GM18511 (cell line): Measurements from ENCODE around the gene TAC4.
"Not testable (repeated sequence)": the region's sequence is repeated elsewhere in the genome, so short reads cannot be mapped to it uniquely, and the experiment has no call there.

Experiments used
- ATAC-seq: cut with Tn5 transposase; IDR thresholded peaks from one replicate; pipeline ENCODE4 v1.9.1; 2021; ENCODE audit warnings: mild to moderate bottlenecking, moderate library complexity; ENCODE audit not compliant: unreplicated experiment

Gene TAC4

GRCh38 chr17:49843774-49844350, 4.0 kb downstream of the TAC4 start:
- no peak for ATAC-seq

GRCh38 chr17:49842846-49843245, 5.0 kb downstream of the TAC4 start:
- ATAC-seq: no peak

GRCh38 chr17:49842371-49842770, 5.5 kb downstream of the TAC4 start:
- no peak for ATAC-seq

GRCh38 chr17:49841548-49841947, 6.3 kb downstream of the TAC4 start:
- no peak for ATAC-seq

- ATAC-seq: no peak
Measured at GRCh38 chr17:49839455-49839854, 8.4 kb downstream of the TAC4 start.

- ATAC-seq: no peak
Measured at GRCh38 chr17:49836111-49837030, 11.5 kb downstream of the TAC4 start.

GRCh38 chr17:49835472-49835871, 12.4 kb downstream of the TAC4 start:
- ATAC-seq: no peak

- ATAC-seq: no peak
Measured at GRCh38 chr17:49834118-49834743, 13.6 kb downstream of the TAC4 start.

- ATAC-seq: no peak
Measured at GRCh38 chr17:49832840-49833599, 14.8 kb downstream of the TAC4 start.

GRCh38 chr17:49830605-49831004, 17.3 kb downstream of the TAC4 start:
- no peak for ATAC-seq

- ATAC-seq: no peak
Measured at GRCh38 chr17:49829026-49829425, 18.8 kb downstream of the TAC4 start.

- ATAC-seq: not testable (repeated sequence)
Measured at GRCh38 chr17:49828325-49828724, 19.5 kb downstream of the TAC4 start.

- no peak for ATAC-seq
Measured at GRCh38 chr17:49825645-49826044, 22.2 kb downstream of the TAC4 start.

GRCh38 chr17:49823614-49824013, 24.3 kb downstream of the TAC4 start:
- no peak for ATAC-seq

GRCh38 chr17:49822829-49823228, 25.0 kb downstream of the TAC4 start:
- ATAC-seq: no peak

- ATAC-seq: no peak
Measured at GRCh38 chr17:49821916-49822315, 26.0 kb downstream of the TAC4 start.

GRCh38 chr17:49821466-49821865, 26.4 kb downstream of the TAC4 start:
- ATAC-seq: no peak

GRCh38 chr17:49820773-49821172, 27.1 kb downstream of the TAC4 start:
- ATAC-seq: no peak

GRCh38 chr17:49819651-49820050, 28.2 kb downstream of the TAC4 start:
- ATAC-seq: no peak

GRCh38 chr17:49819138-49819537, 28.7 kb downstream of the TAC4 start:
- no peak for ATAC-seq

GRCh38 chr17:49817993-49818392, 29.9 kb downstream of the TAC4 start:
- no peak for ATAC-seq
